Astrocyte of the cerebellum (primary cell): Measurements from ENCODE around the gene ARL6IP1.

ENCODE experiments used
- DNase-seq: peaks from one replicate; pipeline ENCODE4 v3.0.0-alpha.2; 2011; ENCODE audit warnings: low read depth
- H3K4me3 ChIP-seq: 2 replicates; pipeline ENCODE4 v1.5.1; 2011; ENCODE audit warnings: mild to moderate bottlenecking, low read depth, low read length, moderate library complexity
- in situ Hi-C: cut with HindIII; loops from 2 replicates; pipeline ENCODE4 v1.10.0; 2017; ENCODE audit warnings: low sequenced_read_pairs
- TF ChIP-seq, protein P1 (sequence below): IDR thresholded peaks from 2 replicates; pipeline ENCODE4 v1.5.1; 2012; ENCODE audit warnings: low read length, low read depth, moderate library complexity, mild to moderate bottlenecking; ENCODE audit errors: missing control alignments

Gene ARL6IP1

DNA sequence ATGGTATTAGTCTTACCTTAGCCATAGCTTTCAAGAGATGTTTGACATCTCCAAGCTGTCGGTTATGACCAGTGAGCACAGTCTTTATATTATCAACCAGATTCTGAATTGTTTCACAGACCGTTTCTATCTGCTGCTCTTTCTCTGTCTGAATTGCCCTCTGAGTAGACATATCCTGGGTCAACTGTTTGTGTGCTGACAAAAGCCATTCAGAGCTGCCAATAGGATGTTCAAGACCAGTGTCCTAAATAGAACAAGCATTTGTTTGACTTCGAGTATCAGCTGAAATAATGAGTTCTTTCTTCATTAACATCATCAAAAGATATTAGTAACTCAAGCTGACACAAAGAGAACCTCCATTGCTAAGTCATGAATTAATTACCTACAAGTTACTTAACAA is 14.9 kb upstream of the ARL6IP1 start:
- TF ChIP-seq, protein P1, sequence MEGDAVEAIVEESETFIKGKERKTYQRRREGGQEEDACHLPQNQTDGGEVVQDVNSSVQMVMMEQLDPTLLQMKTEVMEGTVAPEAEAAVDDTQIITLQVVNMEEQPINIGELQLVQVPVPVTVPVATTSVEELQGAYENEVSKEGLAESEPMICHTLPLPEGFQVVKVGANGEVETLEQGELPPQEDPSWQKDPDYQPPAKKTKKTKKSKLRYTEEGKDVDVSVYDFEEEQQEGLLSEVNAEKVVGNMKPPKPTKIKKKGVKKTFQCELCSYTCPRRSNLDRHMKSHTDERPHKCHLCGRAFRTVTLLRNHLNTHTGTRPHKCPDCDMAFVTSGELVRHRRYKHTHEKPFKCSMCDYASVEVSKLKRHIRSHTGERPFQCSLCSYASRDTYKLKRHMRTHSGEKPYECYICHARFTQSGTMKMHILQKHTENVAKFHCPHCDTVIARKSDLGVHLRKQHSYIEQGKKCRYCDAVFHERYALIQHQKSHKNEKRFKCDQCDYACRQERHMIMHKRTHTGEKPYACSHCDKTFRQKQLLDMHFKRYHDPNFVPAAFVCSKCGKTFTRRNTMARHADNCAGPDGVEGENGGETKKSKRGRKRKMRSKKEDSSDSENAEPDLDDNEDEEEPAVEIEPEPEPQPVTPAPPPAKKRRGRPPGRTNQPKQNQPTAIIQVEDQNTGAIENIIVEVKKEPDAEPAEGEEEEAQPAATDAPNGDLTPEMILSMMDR: no peak
- no peak overlapping the region for H3K4me3 ChIP-seq
- no peak for DNase-seq
- in situ Hi-C loops: no loop called here

DNA sequence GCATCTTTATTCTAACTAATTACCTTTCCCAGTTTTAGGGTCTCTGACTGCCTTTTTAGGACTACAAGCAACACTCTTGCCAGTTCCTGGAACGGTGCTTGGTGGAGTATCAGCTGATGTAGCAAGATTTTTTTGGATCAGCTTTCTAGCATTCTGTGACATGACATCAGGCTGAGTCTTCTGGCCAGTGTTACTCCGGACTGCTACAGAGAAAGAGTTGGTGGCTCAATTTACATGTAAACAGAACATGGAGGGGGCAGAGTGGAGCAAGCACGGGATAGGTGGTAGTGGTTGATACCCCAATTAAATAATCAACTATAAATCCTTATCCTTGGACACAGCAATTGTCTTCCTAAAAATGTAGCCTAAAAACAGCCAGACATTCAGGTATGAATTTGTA is 10.6 kb upstream of the ARL6IP1 start:
- TF ChIP-seq, protein P1: no peak
- no peak for DNase-seq
- in situ Hi-C loops: no loop called here
- no peak overlapping the region for H3K4me3 ChIP-seq

DNA sequence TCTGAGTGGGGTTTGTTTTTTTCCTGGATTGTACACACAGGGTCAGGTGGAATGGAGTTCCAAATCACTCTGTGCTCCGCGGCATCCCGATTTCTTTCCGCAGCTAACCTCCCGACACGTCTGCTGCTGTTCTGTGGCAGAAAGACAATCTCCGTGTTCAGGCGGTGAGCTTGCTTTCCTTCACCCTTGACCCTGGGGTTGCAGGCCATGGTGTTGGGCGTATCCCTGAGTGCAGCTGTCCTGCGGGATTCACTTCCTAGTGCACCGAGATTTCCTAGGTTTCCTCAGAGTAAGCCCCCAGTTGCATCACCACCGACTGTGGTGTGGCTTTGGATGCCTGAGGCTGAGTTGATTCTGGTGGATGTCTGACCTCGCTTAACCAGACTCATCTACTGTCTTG is 7.8 kb upstream of the ARL6IP1 start:
- in situ Hi-C loops: no loop called here
- TF ChIP-seq, protein P1: no peak
- no peak overlapping the region for H3K4me3 ChIP-seq
- DNase-seq: no peak

DNA sequence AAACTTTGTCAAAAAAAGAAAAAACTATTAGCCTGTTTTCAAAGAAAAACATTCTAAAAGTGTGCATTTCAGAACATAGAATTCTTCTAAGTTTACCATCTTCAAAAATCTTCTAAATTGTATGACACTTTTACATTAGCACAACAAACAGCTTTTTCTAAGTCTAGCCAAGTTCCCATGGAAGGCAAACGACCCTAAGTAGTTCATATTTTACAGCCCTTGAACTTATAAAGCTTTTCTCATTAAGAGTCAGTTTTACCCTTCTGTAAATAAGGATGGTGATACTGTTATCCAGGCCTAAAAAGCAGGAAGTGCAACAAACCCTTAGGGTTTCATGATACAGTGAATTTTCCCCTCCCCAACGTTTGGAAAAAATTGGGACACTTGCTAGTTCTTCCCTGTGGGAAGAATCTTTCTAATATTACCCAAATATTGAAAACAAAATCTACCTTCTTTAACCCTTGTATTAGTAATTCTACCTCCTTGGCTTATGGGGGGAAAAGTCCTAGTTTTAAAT is 4.0 kb upstream of the ARL6IP1 start:
- no peak for DNase-seq
- no peak overlapping the region for H3K4me3 ChIP-seq

DNA sequence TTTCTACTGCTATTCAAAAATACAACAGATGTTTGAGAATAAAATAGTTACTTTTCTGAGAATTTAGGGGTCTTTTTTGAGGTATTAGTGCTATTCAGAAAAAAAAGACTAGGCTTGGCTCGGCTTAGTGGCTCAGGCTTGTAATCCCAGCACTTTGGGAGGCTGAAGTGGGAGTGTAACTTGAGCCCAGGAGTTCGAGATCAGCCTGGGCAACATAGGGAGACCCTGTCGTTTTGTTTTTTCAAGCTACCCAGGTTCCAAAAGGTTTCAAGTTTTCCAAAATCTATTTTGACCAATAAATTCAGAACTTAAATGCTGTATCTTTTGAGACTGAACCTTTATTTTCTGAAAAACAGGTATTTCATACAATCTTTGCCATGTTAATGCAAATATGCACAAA is 3.2 kb upstream of the ARL6IP1 start:
- TF ChIP-seq, protein P1: no peak
- DNase-seq: no peak
- no peak overlapping the region for H3K4me3 ChIP-seq
- in situ Hi-C loops: no loop called here

More for the DNA sequence above, 4.0 kb upstream of the ARL6IP1 start:
- in situ Hi-C loops: no loop called here
- TF ChIP-seq, protein P1: no peak

DNA sequence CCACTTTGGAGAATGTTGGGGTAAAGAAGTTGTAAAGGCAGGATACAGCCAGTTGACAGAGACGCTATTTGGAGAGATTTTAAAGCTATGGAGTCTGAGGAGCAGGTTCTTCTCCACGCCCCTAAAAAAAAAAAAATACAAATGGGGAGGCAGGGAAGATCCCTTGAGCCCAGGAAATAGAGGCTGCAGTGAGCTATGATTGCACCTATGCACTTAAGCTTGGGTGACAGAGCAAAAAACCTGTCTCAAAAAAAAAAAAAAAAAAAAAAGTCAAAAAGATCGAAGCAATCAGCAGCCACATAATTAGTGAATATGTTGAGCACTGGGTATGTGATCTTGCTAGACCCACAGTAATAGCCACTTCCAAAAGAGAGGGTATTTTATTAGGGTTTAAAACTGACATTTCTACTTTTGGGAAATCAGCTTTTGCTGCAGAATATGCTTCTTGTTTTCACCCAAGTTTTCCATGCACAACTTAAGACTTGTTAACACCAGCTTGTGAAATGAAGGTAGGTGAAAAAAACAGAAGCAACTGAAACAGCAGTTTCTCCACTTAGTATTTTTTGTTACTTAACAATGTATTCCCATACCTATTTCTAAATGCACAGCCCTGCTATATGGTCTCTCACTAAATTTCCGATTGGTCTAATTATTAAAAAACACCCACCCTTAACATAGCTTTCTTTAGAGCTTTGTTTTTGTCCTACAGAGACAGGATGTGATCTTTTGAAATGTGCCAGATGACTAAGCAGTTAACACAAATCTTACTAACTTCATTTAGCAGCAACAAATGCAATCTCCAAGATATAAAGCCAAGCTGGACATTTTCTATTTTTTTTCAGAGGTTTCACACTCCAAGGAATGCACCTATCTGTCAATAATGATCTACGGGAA is 2.5 kb upstream of the ARL6IP1 start:
- DNase-seq: no peak
- in situ Hi-C loops: no loop called here
- no peak overlapping the region for H3K4me3 ChIP-seq
- TF ChIP-seq, protein P1: no peak
